Measurements from ENCODE around the gene PTPRM.

The PTPRM gene

DNA sequence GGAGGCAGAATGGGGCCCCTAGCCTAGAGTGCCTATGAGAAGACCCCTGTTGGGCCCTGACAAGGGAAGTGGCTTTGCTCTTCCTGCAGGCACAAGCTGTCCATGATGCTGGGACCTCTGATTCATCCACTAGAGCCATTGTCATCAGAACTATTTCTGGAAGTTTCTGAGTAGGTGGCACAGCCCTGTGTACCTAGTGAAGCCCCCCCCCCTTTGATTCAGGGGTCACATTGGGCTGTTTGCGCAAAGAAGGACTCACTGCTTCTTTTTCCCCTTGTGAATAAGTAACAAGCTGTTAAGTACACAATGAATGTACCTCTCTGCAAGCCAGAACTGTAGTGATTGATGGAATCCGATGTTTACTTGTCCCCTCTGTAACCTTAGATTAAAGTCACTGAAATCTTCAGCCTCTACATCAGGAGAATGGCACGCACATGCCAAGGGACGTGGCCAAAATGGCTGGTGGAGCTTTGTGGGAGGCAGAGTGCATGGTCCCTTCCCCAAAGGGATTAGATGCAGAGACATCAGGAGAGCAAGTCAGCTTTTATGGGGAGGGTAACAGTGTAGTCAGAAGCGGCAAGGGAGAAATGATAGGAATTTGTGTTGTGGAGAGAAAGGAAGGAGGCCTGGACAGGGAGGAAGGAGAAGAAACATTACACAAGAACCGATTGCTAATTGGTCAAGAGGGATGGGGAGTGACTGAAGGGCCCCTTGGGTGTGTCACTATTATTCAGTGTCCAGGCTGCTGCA is 774.5 kb downstream of the PTPRM start (continued):
- TF ChIP-seq, protein P1, sequence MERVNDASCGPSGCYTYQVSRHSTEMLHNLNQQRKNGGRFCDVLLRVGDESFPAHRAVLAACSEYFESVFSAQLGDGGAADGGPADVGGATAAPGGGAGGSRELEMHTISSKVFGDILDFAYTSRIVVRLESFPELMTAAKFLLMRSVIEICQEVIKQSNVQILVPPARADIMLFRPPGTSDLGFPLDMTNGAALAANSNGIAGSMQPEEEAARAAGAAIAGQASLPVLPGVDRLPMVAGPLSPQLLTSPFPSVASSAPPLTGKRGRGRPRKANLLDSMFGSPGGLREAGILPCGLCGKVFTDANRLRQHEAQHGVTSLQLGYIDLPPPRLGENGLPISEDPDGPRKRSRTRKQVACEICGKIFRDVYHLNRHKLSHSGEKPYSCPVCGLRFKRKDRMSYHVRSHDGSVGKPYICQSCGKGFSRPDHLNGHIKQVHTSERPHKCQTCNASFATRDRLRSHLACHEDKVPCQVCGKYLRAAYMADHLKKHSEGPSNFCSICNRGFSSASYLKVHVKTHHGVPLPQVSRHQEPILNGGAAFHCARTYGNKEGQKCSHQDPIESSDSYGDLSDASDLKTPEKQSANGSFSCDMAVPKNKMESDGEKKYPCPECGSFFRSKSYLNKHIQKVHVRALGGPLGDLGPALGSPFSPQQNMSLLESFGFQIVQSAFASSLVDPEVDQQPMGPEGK (CRISPR knock-in tag; IDR thresholded peaks at IDR 0.05; ENCODE audit: borderline replicate concordance): no peak
- TF ChIP-seq ZFP3 (CRISPR knock-in tag; IDR thresholded peaks at IDR 0.05): no peak

DNA sequence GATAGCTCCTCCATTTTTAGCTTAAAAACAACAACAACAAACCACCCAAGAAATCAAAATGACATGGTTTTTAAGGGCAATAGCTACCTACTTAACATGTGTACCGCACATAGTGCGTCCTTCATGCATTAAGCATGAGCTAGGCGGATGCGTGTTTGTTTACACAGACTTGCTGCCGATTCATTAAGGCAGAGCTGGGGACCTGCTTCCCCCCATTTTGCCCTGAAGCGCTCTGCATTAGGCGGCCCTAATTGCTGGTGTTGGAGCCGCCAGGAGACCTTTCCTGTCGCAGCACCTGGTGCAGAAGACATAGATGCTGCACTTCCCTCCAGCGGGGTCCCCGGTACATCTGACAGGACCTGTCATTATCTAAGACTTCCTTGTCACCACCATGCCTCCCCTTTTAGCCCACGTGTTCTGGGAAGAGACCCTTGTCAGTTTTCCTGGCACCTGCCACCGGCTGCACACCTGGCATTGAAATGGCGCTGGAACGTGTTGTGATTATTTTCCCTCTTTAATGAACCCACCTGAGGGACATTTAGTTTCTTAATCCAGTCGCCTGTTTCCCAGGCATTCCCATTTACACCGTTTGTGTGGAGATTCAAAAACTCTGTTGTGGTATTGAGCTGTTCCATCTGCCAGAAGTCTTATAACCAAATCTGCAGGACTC is 781.1 kb downstream of the PTPRM start:
- TF ChIP-seq, protein P2, sequence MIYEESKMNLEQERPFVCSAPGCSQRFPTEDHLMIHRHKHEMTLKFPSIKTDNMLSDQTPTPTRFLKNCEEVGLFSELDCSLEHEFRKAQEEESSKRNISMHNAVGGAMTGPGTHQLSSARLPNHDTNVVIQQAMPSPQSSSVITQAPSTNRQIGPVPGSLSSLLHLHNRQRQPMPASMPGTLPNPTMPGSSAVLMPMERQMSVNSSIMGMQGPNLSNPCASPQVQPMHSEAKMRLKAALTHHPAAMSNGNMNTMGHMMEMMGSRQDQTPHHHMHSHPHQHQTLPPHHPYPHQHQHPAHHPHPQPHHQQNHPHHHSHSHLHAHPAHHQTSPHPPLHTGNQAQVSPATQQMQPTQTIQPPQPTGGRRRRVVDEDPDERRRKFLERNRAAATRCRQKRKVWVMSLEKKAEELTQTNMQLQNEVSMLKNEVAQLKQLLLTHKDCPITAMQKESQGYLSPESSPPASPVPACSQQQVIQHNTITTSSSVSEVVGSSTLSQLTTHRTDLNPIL (CRISPR knock-in tag; IDR thresholded peaks at IDR 0.05; ENCODE audit: low read depth): no peak
- TF ChIP-seq CSDC2 (CRISPR knock-in tag; IDR thresholded peaks at IDR 0.05): no peak
- TF ChIP-seq OSR1 (CRISPR knock-in tag; IDR thresholded peaks at IDR 0.05): no peak
- TF ChIP-seq ZNF565 (CRISPR knock-in tag; conservative IDR thresholded peaks at IDR 0.05; ENCODE audit: low read depth): no peak
- TF ChIP-seq ARNTL (CRISPR knock-in tag; IDR thresholded peaks at IDR 0.05; ENCODE audit: borderline replicate concordance, low read depth): no peak
- TF ChIP-seq RARB (CRISPR knock-in tag; IDR thresholded peaks at IDR 0.05): no peak
- TF ChIP-seq, protein P3, sequence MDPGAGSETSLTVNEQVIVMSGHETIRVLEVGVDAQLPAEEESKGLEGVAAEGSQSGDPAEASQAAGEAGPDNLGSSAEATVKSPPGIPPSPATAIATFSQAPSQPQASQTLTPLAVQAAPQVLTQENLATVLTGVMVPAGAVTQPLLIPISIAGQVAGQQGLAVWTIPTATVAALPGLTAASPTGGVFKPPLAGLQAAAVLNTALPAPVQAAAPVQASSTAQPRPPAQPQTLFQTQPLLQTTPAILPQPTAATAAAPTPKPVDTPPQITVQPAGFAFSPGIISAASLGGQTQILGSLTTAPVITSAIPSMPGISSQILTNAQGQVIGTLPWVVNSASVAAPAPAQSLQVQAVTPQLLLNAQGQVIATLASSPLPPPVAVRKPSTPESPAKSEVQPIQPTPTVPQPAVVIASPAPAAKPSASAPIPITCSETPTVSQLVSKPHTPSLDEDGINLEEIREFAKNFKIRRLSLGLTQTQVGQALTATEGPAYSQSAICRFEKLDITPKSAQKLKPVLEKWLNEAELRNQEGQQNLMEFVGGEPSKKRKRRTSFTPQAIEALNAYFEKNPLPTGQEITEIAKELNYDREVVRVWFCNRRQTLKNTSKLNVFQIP (CRISPR knock-in tag; IDR thresholded peaks at IDR 0.05; ENCODE audit: borderline replicate concordance, low read depth): no peak
- TF ChIP-seq, protein P4, sequence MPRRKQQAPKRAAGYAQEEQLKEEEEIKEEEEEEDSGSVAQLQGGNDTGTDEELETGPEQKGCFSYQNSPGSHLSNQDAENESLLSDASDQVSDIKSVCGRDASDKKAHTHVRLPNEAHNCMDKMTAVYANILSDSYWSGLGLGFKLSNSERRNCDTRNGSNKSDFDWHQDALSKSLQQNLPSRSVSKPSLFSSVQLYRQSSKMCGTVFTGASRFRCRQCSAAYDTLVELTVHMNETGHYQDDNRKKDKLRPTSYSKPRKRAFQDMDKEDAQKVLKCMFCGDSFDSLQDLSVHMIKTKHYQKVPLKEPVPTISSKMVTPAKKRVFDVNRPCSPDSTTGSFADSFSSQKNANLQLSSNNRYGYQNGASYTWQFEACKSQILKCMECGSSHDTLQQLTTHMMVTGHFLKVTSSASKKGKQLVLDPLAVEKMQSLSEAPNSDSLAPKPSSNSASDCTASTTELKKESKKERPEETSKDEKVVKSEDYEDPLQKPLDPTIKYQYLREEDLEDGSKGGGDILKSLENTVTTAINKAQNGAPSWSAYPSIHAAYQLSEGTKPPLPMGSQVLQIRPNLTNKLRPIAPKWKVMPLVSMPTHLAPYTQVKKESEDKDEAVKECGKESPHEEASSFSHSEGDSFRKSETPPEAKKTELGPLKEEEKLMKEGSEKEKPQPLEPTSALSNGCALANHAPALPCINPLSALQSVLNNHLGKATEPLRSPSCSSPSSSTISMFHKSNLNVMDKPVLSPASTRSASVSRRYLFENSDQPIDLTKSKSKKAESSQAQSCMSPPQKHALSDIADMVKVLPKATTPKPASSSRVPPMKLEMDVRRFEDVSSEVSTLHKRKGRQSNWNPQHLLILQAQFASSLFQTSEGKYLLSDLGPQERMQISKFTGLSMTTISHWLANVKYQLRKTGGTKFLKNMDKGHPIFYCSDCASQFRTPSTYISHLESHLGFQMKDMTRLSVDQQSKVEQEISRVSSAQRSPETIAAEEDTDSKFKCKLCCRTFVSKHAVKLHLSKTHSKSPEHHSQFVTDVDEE (CRISPR knock-in tag; IDR thresholded peaks at IDR 0.05): no peak
- no peak for TF ChIP-seq ZFP3 (CRISPR knock-in tag; IDR thresholded peaks at IDR 0.05)
- no peak for TF ChIP-seq SNAI2 (CRISPR knock-in tag; IDR thresholded peaks at IDR 0.05)
- TF ChIP-seq, protein P5, sequence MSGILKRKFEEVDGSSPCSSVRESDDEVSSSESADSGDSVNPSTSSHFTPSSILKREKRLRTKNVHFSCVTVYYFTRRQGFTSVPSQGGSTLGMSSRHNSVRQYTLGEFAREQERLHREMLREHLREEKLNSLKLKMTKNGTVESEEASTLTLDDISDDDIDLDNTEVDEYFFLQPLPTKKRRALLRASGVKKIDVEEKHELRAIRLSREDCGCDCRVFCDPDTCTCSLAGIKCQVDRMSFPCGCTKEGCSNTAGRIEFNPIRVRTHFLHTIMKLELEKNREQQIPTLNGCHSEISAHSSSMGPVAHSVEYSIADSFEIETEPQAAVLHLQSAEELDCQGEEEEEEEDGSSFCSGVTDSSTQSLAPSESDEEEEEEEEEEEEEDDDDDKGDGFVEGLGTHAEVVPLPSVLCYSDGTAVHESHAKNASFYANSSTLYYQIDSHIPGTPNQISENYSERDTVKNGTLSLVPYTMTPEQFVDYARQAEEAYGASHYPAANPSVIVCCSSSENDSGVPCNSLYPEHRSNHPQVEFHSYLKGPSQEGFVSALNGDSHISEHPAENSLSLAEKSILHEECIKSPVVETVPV (CRISPR knock-in tag; IDR thresholded peaks at IDR 0.05): no peak
- no peak for TF ChIP-seq PPARA (CRISPR knock-in tag; IDR thresholded peaks at IDR 0.05; ENCODE audit: borderline replicate concordance)
- no peak for TF ChIP-seq ISL1 (CRISPR knock-in tag; IDR thresholded peaks at IDR 0.05)
- no peak for TF ChIP-seq BACH2 (CRISPR knock-in tag; IDR thresholded peaks at IDR 0.05; ENCODE audit: borderline replicate concordance)
- TF ChIP-seq ESRRG (CRISPR knock-in tag; IDR thresholded peaks at IDR 0.05): no peak
- TF ChIP-seq TOX (CRISPR knock-in tag; IDR thresholded peaks at IDR 0.05; ENCODE audit: borderline replicate concordance): no peak
- TF ChIP-seq ZC3H10 (CRISPR knock-in tag; IDR thresholded peaks at IDR 0.05): no peak
- no peak for TF ChIP-seq ZNF70 (CRISPR knock-in tag; IDR thresholded peaks at IDR 0.05)
- no peak for TF ChIP-seq ZNF8 (CRISPR knock-in tag; IDR thresholded peaks at IDR 0.05)
- TF ChIP-seq GLIS3 (CRISPR knock-in tag; IDR thresholded peaks at IDR 0.05): no peak
- no peak for ATAC-seq

All from SK-N-SH treated with all-trans-retinoic acid at 6 μM for 48 hours (cell line).